Measurements from ENCODE around the gene MAPK10.

GRCh38 chr4:86250006-86250405 lies 109.8 kb downstream of the MAPK10 start:
- TF ChIP-seq CTCF (IDR thresholded peaks at IDR 0.05) (no peak), EP300 (IDR thresholded peaks at IDR 0.05) (no peak), POLR2AphosphoS5 (IDR thresholded peaks at IDR 0.05) (no peak)
